ENCODE measurements around the gene CROCC2.

DNA sequence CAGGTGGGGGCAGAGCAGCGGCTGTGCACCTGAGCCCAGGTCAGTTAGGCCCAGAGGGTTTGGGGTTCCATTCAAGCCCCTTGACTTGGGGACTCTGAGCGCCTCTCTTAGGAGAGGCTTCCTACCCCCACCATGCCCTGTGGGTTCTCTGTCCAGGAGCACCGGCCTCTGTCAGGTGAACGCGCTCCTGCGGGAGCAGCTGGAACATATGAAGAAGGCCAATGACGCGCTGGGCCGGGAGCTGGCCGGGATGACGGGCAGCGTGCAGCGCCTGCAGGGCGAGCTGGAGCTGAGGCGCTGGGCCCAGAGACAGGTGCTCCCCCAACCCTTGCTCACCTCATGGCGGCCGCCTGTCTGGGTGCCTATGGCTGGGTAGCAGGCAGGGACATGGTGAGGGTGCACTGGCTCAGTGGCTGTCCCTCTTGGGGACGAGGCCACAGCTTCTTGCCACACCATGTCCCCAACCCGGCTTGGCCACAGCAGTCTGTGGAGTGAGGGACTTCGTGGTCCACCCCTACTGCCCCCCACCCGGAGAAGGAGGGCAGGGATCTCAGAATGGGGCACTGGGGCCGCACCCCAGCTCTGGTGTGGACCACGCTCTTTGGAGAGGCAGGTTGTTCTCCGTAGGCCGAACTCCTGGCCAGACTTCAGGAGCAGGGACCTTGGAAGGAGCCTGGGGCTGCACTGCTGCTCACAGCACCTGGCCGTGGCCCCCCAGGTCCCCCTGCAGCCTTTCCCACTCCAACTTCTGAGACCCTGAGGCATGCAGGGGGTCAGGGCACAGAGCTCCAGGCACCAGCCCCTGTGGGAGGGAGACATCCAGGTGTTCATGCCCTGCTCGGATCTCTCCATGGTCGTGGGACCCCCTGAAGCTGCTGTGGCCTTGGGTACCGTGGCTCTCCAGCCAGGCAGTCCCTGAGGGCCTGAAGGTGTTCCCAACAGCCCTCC lies 19.7 kb downstream of the CROCC2 start:
- TF ChIP-seq, protein P1, sequence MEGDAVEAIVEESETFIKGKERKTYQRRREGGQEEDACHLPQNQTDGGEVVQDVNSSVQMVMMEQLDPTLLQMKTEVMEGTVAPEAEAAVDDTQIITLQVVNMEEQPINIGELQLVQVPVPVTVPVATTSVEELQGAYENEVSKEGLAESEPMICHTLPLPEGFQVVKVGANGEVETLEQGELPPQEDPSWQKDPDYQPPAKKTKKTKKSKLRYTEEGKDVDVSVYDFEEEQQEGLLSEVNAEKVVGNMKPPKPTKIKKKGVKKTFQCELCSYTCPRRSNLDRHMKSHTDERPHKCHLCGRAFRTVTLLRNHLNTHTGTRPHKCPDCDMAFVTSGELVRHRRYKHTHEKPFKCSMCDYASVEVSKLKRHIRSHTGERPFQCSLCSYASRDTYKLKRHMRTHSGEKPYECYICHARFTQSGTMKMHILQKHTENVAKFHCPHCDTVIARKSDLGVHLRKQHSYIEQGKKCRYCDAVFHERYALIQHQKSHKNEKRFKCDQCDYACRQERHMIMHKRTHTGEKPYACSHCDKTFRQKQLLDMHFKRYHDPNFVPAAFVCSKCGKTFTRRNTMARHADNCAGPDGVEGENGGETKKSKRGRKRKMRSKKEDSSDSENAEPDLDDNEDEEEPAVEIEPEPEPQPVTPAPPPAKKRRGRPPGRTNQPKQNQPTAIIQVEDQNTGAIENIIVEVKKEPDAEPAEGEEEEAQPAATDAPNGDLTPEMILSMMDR (IDR thresholded peaks at IDR 0.05), result no peak
- TF ChIP-seq POLR2AphosphoS5 (IDR thresholded peaks at IDR 0.05), result no peak
